GM12878 (cell line): Measurements from ENCODE around the gene PLA2G10. TPM values are rescaled to one million over a fixed set of nuclear protein-coding genes. Genes with fewer than 3 reads are reported as not detected.

Source experiments
- BACH1 ChIP-seq: fragments of 450-650 bp; IDR thresholded peaks from 2 replicates; pipeline ENCODE4 v1.6.1; 2017; ENCODE audit warnings: mild to moderate bottlenecking, borderline replicate concordance
- CTCF ChIP-seq, 3 experiments: IDR thresholded peaks in 2 of 3; conservative IDR thresholded peaks in 1 of 3; 2 replicates each; pipeline ENCODE4 v1.5.1; 2011; ENCODE audit warnings: low read depth in 3 of 3, low read length in 3 of 3, mild to moderate bottlenecking in 3 of 3, control low read depth in 2 of 3, moderate library complexity in 2 of 3, inconsistent platforms in 1 of 3, mixed read lengths in 1 of 3; ENCODE audit not compliant: control insufficient read depth in 2 of 3, insufficient read depth in 1 of 3; ENCODE audit errors: extremely low read depth in 1 of 3
- CUX1 ChIP-seq: IDR thresholded peaks from 2 replicates; pipeline ENCODE4 v1.6.1; 2012; ENCODE audit warnings: improper control_type of control experiment, low read depth, low read length; ENCODE audit not compliant: insufficient replicate concordance
- E4F1 ChIP-seq: fragments of 450-650 bp; IDR thresholded peaks from 2 replicates; pipeline ENCODE4 v1.6.1; 2018; ENCODE audit warnings: borderline replicate concordance, mild to moderate bottlenecking; ENCODE audit not compliant: partially characterized antibody
- EED ChIP-seq: sonication (generic); IDR thresholded peaks from 2 replicates; pipeline ENCODE4 v1.6.1; 2016; ENCODE audit warnings: antibody characterized with exemption, low read depth
- FOXM1 ChIP-seq: IDR thresholded peaks from 2 replicates; pipeline ENCODE4 v1.6.1; 2012; ENCODE audit warnings: low read depth, mild to moderate bottlenecking, inconsistent platforms, low read length, moderate library complexity
- GATAD2B ChIP-seq: fragments of 450-650 bp; conservative IDR thresholded peaks from 2 replicates; pipeline ENCODE4 v1.6.1; 2017; ENCODE audit warnings: low read depth, mild to moderate bottlenecking, moderate library complexity
- IKZF1 ChIP-seq: fragments of 450-650 bp; conservative IDR thresholded peaks from 2 replicates; pipeline ENCODE4 v1.6.1; 2017; ENCODE audit warnings: antibody characterized with exemption, mild to moderate bottlenecking
- MTA2 ChIP-seq: fragments of 450-650 bp; IDR thresholded peaks from 2 replicates; pipeline ENCODE4 v1.6.1; 2016; ENCODE audit warnings: low read depth, mild to moderate bottlenecking, moderate library complexity
- NFXL1 ChIP-seq: fragments of 450-650 bp; IDR thresholded peaks from 2 replicates; pipeline ENCODE4 v1.6.1; 2017; ENCODE audit warnings: antibody characterized with exemption, mild to moderate bottlenecking, borderline replicate concordance
- NR2C2 ChIP-seq: IDR thresholded peaks from 2 replicates; pipeline ENCODE4 v1.6.1; 2011; ENCODE audit warnings: borderline replicate concordance, low read depth; ENCODE audit not compliant: control insufficient read depth, insufficient read length
- RUNX3 ChIP-seq: IDR thresholded peaks from 2 replicates; pipeline ENCODE4 v1.6.1; 2012; ENCODE audit warnings: low read length, inconsistent platforms
- SKIL ChIP-seq: fragments of 450-650 bp; IDR thresholded peaks from 2 replicates; pipeline ENCODE4 v1.6.1; 2017; ENCODE audit warnings: mild to moderate bottlenecking, low read depth, inconsistent platforms; ENCODE audit not compliant: poor library complexity, severe bottlenecking
- TAF1 ChIP-seq: IDR thresholded peaks from 2 replicates; pipeline ENCODE4 v1.6.1; 2011; ENCODE audit warnings: mild to moderate bottlenecking, low read depth, low read length, borderline replicate concordance
- USF1 ChIP-seq: IDR thresholded peaks from 2 replicates; pipeline ENCODE4 v1.6.1; 2011; ENCODE audit warnings: borderline replicate concordance, low read depth, mild to moderate bottlenecking, moderate library complexity, mixed read lengths, low read length; ENCODE audit not compliant: insufficient read depth; ENCODE audit errors: extremely low read length
- ZBED1 ChIP-seq: IDR thresholded peaks from 2 replicates; pipeline ENCODE4 v1.6.1; 2016; ENCODE audit warnings: borderline replicate concordance
- ZNF274 ChIP-seq: IDR thresholded peaks from one replicate; pipeline ENCODE4 v1.8.0; 2011; ENCODE audit not compliant: insufficient read length, insufficient read depth
- polyA plus RNA-seq, 11 experiments: library from polyadenylated mRNA; depleted of rRNA in 4 of 11; unstranded in 6 of 11; stranded (reverse) in 5 of 11; fragments of >200 nt; fragmentation: Nextera tagmentation in 4 of 11; fragmentation: Illumina TruSeq in 1 of 11; extraction: Ambion mirVana in 4 of 11; extraction: Trizol in 1 of 11; gene quantifications; 1 replicate in 1 of 11; 2 replicates in 10 of 11; pipeline versions ENCODE4 v1.2.1 to v1.2.3, GENCODE V29; 2011 to 2016; ENCODE audit warnings: inconsistent platforms in 2 of 11, missing spikeins in 2 of 11, low read depth in 1 of 11
- total RNA-seq, 4 experiments: library from RNA; depleted of rRNA in 3 of 4; stranded (reverse); fragments of >200 nt in 3 of 4; fragmentation: Illumina TruSeq in 1 of 4; extraction: Trizol in 1 of 4; gene quantifications; 2 replicates each; pipeline versions ENCODE4 v1.2.1 to v1.2.3, GENCODE V29; 2013 to 2021

PLA2G10 gene
- total and polyA plus RNA-seq, 10 of the 15 experiments (the other 5 are each of a cell fraction or from before 2014, with no cell fraction given), result not detected

GRCh38 chr16:14672403-14672971 lies 21.6 kb downstream of the PLA2G10 start (continued):
- TF ChIP-seq USF1 (peak; percentile 86), TAF1 (no peak), RUNX3 (peak; percentile 38; the same call in 1 of the 2 replicates), ZBED1 (no peak), E4F1 (no peak), ZNF274 (no peak), CTCF (IDR thresholded peaks at IDR 0.05 in 2 of 3, conservative IDR thresholded peaks at IDR 0.05 in 1 of 3; ENCODE audit: control insufficient read depth in 2 of 3, extremely low read depth in 1 of 3, insufficient read depth in 1 of 3, low read depth in 3 of 3, low read length in 3 of 3) (no peak), FOXM1 (no peak), NR2C2 (no peak), CUX1 (no peak), MTA2 (peak; percentile 32), SKIL (no peak), GATAD2B (no peak), NFXL1 (no peak), EED (no peak), IKZF1 (peak; percentile 39; the same call in 1 of the 2 replicates), BACH1 (no peak)
